ENCODE results near the gene CRHR2. TPM values are rescaled to one million over a fixed set of nuclear protein-coding genes. Genes with fewer than 3 reads are reported as not detected.

CRHR2 gene
- total RNA-seq, 1 donor from 2014 or later = 0.34 TPM

DNA sequence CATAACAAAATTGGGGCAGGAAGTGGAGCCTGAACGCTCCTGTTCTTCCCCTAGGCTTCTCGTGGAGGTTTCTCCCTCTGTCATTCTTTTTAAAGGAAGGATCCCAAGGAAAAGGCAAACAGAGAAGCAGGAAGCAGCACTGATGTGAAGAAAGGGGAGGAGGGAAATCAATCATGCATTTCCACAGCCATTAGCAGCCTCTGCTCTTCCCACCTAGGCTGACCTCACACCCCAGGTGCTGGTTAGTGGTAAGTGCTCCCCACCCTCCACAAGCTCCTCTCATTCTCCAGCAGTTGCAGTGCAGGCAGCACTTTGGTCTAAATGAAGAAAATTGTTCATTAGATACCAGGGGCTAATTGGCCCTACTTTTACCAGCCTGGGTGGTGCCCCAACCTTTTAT is 2.6 kb downstream of the CRHR2 start:
- DNase-seq (ENCODE audit: low spot score) = no peak

DNA sequence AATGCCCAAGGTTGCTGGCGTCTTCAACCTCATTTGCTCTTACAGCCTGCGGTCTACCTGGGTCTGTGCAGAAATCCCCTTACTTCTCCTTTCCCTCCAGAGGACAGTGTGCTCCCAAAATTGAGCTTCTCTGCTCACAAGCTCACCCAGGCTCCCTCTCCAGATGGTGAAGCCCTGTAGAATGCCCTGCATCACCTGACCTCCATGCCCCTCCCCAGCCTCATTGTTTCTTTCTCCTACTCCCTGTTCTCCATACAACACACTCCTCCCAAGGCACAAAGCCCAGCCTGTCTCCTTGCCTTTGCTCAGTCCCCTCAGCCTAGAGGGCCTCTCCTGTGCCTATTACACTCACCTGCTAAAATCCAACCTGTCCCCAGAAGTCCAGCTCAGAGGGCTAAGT is 3.5 kb downstream of the CRHR2 start:
- DNase-seq (ENCODE audit: low spot score) = no peak

DNA sequence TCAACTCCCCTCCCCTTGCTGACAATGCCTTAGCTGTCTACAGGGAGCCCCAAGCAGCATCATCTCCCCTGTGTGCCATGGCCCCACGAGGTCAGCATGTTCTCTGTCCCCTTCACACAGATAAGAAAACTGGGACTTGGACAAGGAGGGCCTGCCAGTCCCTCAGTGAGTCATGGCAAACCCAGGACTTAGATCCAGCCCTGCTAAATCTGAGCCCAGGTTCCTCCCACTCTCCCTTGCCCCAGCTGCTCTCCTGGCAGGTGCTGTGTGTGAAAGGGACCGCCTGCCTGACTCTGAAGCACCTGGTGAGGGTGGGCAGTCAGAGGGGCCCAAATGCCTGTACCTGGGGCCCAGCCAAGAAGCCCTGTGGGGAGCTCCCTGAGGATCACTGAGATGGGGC is 7.4 kb downstream of the CRHR2 start:
- no peak for DNase-seq (ENCODE audit: low spot score)

DNA sequence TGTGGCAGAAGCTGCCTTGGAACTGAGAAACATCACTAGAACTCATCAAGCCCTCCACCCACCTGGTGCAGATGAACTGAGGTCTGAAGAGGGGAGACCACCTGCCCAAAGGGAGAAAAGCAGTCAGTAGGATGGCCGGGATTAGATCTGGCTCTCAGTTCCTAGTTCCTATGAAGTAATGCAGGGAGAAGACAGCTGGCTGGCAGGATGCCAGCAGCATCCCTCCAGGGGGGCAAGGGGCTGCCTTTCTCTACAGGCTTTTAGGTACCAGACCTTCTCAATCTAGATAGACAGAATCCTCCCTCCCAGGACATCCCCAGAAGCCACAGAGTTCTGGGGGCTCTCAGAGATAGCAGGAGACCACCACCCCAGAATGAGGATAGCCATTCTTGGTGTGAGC is 7.8 kb downstream of the CRHR2 start:
- DNase-seq (ENCODE audit: low spot score) = no peak

DNA sequence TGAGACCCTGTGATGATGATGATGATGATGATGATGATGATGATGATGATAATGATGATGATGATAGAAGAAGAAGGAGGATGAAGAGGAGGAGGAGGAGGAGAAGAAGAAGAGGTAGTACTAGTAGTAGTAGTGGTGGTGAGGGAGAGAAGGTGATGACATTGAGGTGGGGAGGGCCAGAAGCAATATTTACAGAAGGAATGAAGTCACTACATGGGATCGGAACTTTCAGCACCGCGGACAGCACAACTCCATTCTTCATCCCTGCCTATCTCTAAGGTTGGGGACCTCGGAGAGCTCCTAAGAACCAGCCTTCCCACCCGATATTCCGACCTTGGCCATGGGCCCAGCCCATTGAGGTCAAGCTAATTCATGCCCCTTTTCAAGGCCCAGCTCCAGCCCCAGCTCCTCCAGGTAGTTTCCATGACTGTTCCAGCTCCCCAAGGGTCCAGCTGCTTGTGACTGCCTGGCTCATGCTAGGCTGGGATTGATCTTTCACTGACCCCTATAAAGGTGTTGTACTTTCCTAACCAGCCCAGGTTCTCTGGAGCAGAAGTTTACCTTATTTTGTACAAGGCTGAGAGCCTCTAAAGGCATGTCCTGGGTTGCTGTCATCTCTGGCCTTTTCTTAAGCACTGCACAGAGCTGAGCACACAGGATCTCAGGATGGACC is 10.3 kb downstream of the CRHR2 start:
- DNase-seq (ENCODE audit: low spot score) = no peak

DNA sequence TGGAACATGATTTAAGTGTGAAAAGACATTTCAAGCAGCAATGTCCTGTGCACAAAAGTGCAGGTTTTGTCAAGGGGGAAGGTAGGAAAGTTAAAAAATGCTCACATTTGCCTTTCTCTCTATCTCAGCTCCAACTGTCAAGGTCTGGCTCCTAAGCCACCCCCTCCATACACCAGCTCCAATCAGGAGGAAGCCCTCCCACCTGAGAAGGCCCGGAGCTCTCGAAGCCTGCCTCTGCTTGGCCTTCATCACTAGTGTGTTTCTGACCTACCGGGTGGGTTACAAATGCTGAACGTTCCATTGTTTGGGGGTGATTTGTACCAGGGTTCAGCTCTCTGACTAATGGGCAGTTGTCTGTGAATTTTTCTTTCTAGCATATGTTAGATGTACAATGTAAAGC is 14.2 kb downstream of the CRHR2 start:
- DNase-seq (ENCODE audit: low spot score) = no peak

DNA sequence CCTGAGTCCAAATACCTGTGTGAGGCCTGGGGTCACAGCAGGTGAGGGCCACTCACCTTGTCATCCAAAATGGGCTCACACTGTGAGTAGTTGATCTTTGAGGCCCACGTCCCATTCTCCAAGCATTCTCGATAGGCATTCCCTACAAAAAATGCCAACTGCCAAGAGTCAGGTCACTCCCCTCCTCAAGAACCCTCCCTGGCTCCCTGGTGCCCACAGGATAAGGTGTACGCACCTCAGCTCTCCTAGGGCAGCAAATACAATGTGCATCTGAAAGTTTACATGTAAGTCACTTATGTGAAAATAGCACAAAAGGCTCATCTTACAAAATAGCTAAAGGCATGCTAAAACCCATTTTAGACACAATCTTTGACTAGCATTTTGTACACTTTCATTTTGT is 15.1 kb downstream of the CRHR2 start:
- DNase-seq (ENCODE audit: low spot score) = no peak

DNA sequence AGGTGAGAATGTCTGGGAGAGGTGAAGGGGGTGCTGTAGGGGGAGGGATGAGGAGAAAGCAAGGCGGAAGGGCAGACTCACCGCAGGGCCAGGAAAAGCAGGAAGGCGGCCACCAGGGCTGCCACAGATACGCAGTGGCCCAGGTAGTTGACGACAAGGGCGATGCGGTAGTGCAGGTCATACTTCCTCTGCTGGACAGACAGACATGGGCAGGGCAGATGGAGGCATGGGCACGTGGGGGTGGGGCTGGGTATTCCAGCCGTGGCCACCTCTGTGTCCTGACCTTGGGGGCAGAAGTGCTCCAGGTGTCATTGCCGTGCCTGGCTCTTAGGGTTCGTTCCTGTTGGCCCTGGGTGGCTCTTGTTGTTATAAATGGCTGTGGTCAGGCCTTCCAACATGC is 16.8 kb downstream of the CRHR2 start:
- no peak for DNase-seq (ENCODE audit: low spot score)

DNA sequence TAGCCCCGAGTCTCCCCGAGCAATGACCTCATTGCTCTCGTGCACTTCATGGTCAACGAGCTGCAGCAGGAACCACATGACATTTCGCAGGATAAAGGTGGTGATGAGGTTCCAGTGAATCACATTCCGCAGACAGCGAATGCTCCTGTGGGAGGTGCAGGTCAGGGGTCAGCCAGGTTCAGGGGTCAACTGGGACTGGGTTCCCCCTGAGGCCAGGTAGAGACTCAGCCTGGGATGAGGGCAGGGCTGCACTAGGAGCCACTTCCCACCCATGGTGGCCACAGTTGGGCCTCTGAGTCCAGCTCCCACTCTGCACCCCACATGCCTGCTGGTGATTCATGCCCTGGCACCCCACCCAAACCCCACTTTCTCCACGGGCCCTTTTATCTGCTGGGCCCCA is 17.2 kb downstream of the CRHR2 start:
- DNase-seq (ENCODE audit: low spot score) = no peak

DNA sequence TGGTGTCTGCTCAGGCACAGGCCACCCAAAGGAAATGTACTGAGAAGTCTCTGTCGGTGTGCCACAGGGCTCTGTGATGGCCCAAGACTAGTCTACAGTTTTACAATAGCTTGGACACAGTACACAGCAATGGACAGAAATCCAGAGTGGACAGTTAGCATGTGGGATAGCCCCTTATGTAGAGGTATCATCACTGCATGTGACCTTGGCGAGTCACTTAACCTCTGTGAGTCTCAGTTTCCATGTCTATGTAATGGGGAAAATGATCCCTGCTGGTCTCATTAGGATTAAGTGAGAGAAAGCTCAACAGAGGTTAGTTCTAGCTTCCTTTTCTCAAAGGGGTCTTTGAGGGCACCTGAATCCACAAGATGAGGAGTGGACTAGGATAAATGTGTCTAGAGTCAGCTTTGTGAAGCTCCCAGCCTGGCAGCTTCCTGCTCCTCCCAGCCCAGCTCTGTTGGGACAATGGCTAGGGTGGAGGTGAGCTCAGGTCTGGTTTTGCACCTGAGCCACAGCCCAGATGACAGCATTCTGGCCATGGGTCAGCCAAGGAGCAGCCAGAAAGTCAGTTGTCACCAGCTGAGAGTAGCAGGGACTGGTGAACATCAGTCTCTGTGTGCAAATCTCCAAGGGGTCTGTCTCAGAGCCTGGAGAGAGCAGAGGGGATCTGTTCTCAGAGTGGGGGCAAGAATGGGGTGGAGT is 17.9 kb downstream of the CRHR2 start:
- DNase-seq (ENCODE audit: low spot score) = no peak

DNA sequence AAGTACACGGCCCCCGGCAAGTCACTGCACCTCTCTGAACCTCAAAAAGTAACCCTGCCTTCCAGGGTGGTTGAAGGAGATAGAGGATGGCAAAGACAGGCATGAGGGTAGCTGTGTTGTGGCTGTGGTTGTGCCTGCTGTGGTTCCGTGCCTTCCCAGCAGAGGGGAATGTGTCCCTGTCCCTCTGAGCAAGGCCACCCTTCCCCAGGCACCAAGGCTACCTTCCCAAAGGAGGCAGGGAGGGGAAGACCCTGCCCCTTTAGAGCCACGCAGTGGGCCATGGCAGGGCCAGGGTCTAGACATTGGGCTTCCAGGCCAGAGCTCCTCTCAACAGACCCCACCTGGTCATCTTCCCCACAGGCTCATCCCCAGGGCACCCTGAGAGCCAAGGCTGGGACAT is 18.8 kb downstream of the CRHR2 start:
- no peak for DNase-seq (ENCODE audit: low spot score)

DNA sequence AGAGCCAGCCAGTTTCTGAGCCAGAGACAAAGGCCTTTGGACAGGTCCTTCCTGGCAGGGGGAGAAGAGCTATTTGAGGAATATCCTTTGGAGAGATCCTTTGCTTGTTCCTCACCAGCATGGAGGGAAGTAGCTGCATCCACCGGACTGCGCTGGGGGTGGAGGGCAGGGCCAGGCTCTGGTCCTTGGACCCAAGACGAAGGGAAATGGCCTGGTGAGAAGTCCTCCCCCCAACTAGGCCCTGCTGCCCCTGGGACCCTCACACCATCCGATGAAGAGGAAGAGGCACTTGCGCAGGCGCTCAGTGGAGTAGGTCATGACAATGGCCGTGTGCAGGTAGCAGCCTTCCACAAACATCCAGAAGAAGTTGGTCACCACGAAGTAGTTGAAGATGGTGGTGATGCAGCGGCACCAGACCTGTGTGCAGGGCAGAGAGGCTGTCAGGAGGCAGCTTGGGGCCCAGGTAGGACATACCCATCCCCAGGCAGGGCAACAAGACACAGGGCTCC is 19.8 kb downstream of the CRHR2 start:
- no peak for DNase-seq (ENCODE audit: low spot score)

DNA sequence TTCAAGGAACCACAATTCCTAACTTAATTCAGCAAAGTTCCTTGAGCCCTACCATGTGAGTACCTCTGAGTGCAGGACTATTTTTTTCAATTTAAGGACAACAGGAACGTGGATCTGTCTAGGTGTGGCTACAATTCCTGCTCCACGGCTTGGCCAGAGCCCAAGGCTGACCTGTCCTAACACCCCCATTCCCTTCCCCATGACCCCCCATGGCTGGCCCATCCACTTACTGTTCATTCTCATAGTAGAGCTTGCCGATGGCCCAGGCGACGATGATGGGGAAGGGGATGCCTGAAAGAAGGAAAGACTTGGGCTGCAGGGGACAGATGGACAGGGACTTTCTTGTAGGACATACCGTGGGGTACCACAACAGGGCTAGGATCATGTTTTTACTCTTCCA is 20.3 kb downstream of the CRHR2 start:
- DNase-seq (ENCODE audit: low spot score) = no peak

DNA sequence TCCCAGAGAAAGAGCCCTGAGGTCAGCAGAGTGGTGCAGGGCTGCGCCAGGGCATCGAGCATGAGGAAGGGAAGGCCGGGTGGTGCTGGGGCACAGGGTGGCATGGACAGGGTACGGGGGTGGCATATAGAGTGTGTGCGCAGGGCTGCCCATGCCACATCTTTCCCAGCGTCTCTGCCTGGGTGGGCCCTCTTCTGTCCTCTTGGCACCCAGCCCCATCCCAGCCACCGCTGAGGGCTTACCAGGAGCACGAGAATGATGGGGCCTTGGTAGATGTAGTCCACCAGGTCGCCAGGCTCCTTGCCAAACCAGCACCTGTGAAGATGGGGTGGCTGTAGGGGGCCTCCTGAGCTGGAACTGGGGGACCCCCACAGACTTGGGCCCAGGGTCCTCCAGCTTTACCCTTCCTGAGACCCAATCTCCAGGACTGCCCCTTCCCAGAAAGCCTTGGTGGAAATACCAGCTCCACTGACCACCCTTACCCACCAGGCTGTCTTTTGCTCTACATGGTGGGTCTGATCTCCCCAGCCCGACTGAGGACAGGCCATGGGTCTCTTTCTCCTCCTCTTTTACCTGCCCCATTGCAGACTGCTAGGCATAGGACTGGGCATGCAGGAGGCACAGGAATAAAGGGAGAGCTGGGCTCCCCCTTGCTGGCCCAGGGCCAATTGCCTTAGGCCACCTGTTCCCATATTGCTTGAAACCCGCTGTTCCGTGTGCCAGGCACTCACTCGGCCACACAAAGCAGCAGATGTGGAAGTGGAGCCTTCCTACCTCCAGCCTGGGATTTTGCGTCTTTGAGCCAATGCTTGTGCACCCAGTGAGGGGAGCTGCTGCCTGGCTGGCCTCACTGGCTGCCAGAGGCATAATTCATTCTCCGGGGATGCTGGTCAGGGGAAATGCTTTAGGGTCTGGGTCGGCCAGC is 21.7 kb downstream of the CRHR2 start:
- no peak for DNase-seq (ENCODE audit: low spot score)

DNA sequence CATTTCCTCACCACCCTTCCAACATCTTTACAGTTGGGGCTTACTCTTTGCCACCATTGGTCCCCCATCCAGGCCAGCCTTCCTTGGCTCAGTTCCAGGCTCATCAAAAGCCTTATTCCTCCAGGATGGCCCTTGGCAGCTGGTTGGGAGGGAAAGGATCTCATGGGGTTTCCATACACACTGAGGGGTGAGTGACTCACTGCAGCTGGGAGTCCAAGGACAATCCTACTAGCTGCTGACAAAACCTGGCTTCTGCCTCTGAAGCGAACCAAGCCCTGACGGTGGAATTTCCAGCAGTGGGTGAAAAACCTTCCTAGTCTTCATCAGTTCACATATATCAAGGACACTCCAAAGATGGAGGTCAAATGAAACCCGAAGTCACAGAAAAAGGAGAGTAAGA is 22.9 kb downstream of the CRHR2 start:
- no peak for DNase-seq (ENCODE audit: low spot score)

DNA sequence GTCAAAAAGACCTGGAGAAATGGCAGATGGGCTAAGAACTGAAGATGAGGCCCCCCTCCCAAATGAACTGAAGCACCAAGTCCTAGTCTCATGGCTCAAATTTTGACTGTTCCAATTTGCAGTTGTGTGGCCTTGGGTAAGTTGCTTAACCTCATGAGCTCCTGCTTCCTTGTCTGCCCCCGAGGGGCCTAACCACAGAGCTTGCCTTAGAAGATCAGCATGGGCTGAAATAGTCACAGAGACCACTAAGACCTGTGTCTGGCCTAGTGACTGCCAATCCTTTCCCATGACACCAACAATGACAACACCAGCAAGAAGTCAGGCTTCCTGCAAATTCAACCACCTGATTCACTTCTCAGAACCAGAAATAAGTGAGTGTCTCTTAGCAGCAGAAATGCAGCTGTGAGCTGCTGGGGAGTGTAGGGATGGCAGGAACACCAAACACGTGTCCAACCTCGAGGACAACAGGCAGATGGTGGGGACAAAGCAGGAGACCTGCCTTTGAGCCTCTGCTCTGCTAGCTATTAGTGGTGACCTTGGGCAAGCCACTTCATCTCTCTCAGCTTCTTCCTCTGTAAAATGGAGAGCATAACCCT is 23.7 kb downstream of the CRHR2 start:
- no peak for DNase-seq (ENCODE audit: low spot score)

DNA sequence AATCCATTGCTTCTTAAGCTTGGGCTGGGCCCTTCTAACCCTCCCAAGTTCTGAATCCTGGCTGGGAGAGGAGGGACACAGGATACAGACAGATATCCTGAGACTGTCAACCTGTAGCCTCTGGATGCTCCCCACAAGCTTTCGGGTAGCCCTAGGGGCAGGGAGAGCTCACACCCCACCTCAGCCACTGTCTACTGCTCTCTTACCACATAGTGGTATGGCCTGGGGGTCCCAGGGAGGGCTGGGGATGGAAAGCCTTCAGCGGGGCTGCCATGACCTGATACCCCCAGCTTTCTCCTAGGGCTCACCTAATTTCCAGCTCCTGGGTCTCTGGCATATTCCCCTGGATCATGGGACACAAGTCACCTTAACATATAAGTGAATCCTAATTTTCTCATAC is 25.1 kb downstream of the CRHR2 start:
- no peak for DNase-seq (ENCODE audit: low spot score)

DNA sequence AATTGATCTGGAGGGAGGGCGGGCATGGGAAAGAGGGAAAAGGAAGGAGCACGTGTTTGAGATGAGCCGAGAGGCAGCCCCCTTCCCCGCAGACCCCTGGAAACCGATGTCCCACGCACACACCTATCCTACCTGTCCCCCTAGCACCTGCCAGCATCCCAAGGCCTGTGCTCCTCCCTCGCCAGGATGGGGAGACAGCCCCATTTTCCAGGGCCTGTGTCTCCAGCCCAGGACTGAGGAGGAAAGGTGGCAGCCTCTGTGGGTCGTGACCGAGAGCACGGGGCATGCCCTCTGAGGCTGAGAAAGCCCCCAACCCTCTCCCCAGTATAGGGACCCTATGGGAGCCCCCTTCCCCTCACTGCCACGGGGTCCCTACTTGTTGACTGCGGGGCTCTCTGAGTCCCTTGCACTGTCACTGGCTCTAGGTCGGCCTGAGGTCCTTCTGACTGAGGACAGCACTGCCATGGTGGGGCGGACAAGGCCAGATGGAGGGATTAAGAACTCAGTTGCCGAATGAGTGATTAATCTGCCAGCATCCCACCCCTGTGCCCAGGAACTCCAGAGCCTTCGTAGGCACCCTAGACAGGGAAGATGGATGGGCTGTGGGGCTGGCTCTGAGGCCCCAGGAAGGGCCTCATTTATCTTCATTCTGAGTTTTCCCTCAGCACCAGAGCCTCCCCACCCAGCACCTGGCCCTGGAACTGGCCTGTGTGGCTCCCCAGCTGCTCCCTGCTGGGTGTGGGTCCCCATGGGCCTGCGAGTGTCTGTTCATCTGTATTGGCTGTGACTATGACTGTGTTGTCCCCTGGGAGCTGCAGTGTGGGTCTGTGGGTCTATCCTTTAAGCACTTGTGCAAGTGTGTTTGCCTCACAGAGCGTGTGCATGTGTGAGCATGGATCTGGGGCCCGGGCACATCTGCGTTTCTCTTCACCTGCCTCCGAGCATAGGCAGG is 26.0 kb downstream of the CRHR2 start:
- no peak for DNase-seq (ENCODE audit: low spot score)

DNA sequence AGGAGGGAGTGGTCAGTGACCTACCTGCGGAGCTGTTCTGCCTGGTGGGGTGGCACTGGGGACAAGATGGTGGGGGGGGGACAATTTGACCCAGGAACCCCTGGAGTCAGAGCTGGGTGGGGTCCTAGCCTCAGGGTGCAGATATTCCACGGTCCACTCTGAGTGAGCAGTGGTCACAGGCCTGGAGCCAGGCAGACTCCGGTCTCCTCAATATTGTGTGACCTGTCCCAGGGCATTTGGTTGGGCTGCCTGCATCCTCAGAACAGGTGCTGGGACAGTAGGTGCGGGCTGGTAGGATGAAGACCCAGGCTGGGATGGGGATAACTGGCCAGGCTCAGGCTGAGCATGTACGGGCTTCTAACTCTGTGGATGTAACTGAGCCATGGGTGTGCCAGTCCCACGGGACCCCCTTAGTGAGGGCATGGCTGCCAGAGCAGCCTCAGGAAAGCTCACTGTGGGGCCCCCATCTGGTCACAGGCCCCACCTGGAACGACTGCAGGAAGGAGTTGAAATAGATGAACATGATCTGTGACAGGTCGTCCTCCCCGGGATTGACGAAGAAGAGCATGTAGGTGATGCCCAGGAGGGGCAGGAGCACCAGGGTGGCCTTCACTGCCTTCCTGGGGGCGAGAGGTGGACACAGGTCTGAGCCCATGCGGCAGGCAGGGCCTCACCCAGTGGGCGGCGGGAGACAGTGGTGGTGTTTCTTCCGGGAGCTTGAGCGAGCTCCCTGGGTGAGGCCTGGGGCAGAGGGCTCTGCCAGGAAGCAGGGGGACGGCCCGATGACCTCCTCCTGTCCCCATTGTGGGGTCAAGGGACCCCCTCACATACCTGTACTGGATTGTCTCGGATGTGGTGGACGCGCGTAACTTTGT is 26.9 kb downstream of the CRHR2 start:
- DNase-seq (ENCODE audit: low spot score) = no peak

Data from ureter (tissue), 1 donor.